UCSD-AML1 (cell line): Measurements from ENCODE around the gene KHDRBS1.
"Not testable (repeated sequence)": the region's sequence is repeated elsewhere in the genome, so short reads cannot be mapped to it uniquely, and the experiment has no call there.

Experiments used
- DNase-seq: peaks from one replicate; lab custom pipeline; 2025; ENCODE audit not compliant: unreplicated experiment; lab: John Stamatoyannopoulos, UW

KHDRBS1 gene

GRCh38 chr1:32012709-32013385 is 821 bp upstream of the KHDRBS1 start:
- no peak for DNase-seq

GRCh38 chr1:32014199-32014947 is 705 bp downstream of the KHDRBS1 start:
- peak; percentile 55 for DNase-seq

- no peak for DNase-seq
Measured at GRCh38 chr1:32014948-32015273, 1.2 kb downstream of the KHDRBS1 start.

- no peak for DNase-seq
Measured at GRCh38 chr1:32020339-32020738, 6.7 kb downstream of the KHDRBS1 start.

GRCh38 chr1:32021574-32022018 is 7.9 kb downstream of the KHDRBS1 start:
- DNase-seq, result not testable (repeated sequence)

- no peak for DNase-seq
Measured at GRCh38 chr1:32023351-32023750, 9.7 kb downstream of the KHDRBS1 start.

GRCh38 chr1:32025515-32025914 is 11.8 kb downstream of the KHDRBS1 start:
- no peak for DNase-seq

- DNase-seq, result no peak
Measured at GRCh38 chr1:32028746-32029145, 15.1 kb downstream of the KHDRBS1 start.

GRCh38 chr1:32031578-32032274 is 18.1 kb downstream of the KHDRBS1 start:
- no peak for DNase-seq

- DNase-seq, result no peak
Measured at GRCh38 chr1:32032275-32032615, 18.6 kb downstream of the KHDRBS1 start.

- DNase-seq, result no peak
Measured at GRCh38 chr1:32035119-32035518, 21.5 kb downstream of the KHDRBS1 start.

- no peak for DNase-seq
Measured at GRCh38 chr1:32040711-32041110, 27.0 kb downstream of the KHDRBS1 start.

- no peak for DNase-seq
Measured at GRCh38 chr1:32042330-32042729, 28.7 kb downstream of the KHDRBS1 start.

GRCh38 chr1:32044234-32044633 is 30.6 kb downstream of the KHDRBS1 start:
- DNase-seq, result no peak

GRCh38 chr1:32045772-32046171 is 32.1 kb downstream of the KHDRBS1 start:
- DNase-seq, result no peak

GRCh38 chr1:32047701-32048100 is 34.0 kb downstream of the KHDRBS1 start:
- no peak for DNase-seq

- no peak for DNase-seq
Measured at GRCh38 chr1:32048440-32048839, 34.8 kb downstream of the KHDRBS1 start.

GRCh38 chr1:32051706-32052105 is 38.0 kb downstream of the KHDRBS1 start:
- DNase-seq, result no peak

- DNase-seq, result no peak
Measured at GRCh38 chr1:32052887-32053286, 39.2 kb downstream of the KHDRBS1 start.

GRCh38 chr1:32055416-32055815 is 41.7 kb downstream of the KHDRBS1 start:
- no peak for DNase-seq

- no peak for DNase-seq
Measured at GRCh38 chr1:32056598-32056997, 42.9 kb downstream of the KHDRBS1 start.

GRCh38 chr1:32060914-32061313 is 47.2 kb downstream of the KHDRBS1 start:
- no peak for DNase-seq
